T47D (cell line): ENCODE data around the gene FXN.
A peak's percentile ranks its signal among the peaks of the same experiment; 100 is the strongest.
"Not testable (repeated sequence)": the region's sequence is repeated elsewhere in the genome, so short reads cannot be mapped to it uniquely, and the experiment has no call there.

ENCODE experiments used
- DNase-seq, 2 experiments: peaks; one replicate each; pipeline versions ENCODE4 v3.0.0 to v3.0.0-alpha.2; 2011 to 2012; ENCODE audit warnings: low read depth in 1 of 2, low spot score in 1 of 2
- JUND ChIP-seq: IDR thresholded peaks from 2 replicates; pipeline ENCODE4 v1.6.1; 2012; ENCODE audit warnings: low read depth
- in situ Hi-C: cut with HindIII; loops from 2 replicates; pipeline ENCODE4 v1.10.0; 2016; ENCODE audit warnings: low sequenced_read_pairs, low pct_unique_long_range_greater_than_20kb

The FXN gene

DNA sequence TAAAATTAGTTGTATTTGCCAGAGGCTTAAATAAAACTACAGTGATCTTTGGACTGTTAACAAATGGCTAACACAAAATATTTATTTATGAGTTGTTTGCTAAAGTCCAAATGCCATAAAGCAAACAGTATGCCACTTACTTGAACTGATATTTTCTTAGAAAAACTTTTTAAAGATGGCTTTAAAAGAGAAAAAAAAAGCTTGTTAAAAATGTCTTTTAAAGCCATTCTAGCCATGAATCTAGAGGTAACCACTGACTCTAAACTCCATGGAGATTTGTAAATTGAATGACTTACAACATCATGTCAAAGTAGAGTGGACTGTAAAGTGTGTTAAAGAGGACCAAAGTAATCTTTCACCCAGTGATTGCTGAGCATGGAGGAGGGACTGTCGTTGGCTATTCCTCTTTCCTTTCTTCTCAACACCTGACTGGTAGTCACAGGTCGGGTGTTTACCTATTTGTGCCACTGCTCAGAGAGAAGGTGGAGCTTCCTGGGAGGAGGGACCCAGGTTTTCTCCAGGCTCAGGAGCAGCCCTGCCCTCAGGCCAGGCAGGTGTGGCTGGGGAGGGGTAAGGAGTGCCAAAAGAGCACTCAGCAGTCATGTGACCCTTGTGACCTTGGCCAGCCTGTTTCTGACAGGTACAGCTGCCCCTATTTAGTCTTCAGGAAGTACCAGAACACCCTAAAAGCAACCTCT, 69.4 kb downstream of the FXN start:
- peak; percentile 18 to 85 for DNase-seq
- no peak for TF ChIP-seq JUND
- in situ Hi-C loops, result no loop called here

DNA sequence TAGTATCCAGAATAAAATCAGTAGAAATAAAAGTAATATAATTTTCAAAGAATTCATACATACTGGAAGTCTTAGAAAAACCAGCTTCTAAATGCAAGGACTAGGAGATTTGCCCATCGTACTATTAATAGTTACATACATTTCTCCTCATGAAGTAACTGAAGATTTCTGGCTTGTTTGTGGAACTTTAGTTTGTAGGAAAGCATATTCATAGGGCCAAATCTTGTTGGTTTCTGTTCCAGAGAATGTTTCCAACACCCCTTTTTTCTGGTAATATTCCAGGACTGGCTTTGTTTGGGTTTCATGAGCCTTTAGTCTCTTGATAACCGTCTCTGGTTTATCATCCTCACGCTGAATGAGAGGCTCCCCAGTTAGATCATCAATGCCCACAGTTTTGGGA, 72.2 kb downstream of the FXN start:
- no peak for TF ChIP-seq JUND
- in situ Hi-C loops, result no loop called here

DNA sequence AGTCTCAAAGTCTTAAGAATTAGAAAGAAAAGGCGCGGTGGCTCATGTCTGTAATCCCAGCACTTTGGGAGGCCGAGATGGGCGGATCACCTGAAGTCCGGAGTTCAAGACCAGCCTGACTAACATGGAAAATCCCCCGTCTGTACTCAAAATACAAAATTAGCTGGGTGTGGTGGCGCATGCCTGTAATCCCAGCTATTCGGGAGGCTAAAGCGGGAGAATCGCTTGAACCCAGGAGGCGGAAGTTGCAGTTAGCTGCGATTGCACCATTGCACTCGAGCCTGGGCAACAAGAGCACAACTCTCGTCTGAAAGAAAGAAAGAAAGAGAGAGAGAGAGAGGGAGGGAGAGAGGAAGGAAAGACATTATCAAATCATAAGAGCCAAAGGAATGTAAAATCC, 73.2 kb downstream of the FXN start:
- DNase-seq, in situ Hi-C loops: not testable (repeated sequence)

More for the DNA sequence above, 72.2 kb downstream of the FXN start:
- DNase-seq, result no peak

DNA sequence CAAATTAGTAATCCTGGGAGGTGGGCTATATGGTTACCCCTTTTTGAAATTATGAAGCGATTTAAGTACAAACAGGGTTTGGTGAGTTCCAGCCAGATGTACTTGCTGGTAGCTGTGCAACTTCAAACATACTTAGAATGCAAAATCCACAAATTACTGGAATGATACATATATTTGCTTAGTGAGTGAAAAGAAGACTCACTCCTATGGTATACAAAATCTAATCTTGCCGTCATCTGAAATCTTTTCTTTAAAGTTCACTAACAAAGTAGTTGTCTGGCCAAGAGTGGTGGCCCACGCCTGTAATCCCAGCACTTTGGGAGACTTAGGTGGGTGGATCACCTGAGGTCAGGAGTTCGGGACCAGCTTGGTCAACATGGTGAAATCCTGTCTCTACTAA, 73.6 kb downstream of the FXN start:
- no peak for TF ChIP-seq JUND
- DNase-seq, result no peak
- in situ Hi-C loops, result no loop called here

DNA sequence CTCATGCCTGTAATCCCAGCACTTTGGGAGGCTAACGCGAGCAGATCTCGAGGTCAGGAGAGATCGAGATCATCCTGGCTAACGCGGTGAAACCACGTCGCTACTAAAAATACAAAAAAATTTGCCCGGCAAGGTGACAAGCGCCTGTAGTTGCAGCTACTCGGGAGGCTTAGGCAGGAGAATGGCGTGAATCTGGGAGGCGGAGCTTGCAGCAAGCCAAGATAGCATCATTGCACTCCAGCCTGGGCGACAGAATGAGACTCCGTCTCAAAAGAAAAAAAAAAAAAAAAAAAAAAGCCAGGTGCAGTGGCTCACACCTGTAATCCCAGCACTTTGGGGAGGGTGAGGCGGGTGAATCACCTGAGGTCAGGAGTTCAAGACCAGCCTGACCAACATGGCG, 77.1 kb downstream of the FXN start:
- DNase-seq, in situ Hi-C loops: not testable (repeated sequence)

DNA sequence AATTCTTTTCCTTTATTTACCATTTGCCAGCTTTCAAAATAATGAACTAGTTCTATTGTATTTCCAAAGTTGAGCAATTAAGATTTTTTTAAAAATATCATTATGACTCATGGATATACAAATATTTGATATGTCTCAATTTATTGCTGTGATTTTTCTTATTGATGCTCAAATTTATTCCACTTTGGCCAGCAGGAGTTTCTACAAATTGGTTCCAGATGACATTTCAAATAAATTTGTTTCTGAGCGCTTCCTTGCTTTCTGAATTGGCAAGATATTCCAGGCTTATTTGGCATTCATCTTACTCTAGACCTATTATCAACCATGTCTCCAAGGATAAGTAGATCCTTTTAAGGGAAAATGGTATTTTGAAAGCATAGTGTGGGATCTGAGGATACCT, 80.1 kb downstream of the FXN start:
- in situ Hi-C loops, result no loop called here
- no peak for DNase-seq
- no peak for TF ChIP-seq JUND

- in situ Hi-C loops, result no loop called here
Measured at GRCh38 chr9:69118656-69119055, 83.1 kb downstream of the FXN start.

DNA sequence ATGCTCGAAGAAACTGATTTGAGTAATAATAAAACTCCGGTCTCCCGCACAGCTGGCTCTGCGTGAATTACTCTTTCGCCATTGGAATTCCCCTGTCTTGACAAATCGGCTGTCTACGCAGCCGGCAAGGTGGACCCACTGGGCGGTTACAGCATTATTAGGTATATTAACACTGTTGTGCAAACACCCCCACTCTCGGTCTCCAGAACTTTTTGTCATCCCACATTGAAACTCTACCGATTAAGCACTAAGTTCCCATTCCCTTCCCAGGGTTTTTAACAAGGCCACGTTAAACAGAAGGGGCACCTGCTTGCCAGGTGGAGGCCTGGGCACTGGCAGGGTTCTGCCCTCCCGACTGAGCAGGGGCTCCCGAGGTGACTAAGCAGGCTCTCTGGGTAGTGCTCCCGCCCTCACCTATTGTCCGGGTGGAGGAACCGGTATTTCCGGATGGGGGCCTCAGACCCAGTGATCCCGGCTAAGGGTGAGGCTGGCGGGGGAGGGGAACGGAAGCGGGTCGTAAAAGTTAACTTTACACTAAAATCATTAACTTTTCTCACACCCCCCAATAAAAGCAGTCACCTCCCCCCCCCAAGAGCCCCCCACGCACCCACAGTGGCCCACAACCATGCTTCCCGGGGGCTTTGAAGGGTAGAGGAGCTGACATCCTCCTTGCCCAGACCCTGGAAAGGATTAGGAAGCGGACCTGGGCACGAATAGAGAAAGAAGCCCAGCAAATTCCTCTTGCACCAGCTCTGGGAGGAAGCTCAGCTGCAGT, 85.0 kb downstream of the FXN start:
- DNase-seq, result peak; percentile 76 to 94
- in situ Hi-C loops, result no loop called here
- TF ChIP-seq JUND, result 0 out of 2 replicates have a peak, but pooled peaks have one; percentile 17

More at GRCh38 chr9:69118656-69119055, 83.1 kb downstream of the FXN start:
- DNase-seq, result no peak
- no peak for TF ChIP-seq JUND

DNA sequence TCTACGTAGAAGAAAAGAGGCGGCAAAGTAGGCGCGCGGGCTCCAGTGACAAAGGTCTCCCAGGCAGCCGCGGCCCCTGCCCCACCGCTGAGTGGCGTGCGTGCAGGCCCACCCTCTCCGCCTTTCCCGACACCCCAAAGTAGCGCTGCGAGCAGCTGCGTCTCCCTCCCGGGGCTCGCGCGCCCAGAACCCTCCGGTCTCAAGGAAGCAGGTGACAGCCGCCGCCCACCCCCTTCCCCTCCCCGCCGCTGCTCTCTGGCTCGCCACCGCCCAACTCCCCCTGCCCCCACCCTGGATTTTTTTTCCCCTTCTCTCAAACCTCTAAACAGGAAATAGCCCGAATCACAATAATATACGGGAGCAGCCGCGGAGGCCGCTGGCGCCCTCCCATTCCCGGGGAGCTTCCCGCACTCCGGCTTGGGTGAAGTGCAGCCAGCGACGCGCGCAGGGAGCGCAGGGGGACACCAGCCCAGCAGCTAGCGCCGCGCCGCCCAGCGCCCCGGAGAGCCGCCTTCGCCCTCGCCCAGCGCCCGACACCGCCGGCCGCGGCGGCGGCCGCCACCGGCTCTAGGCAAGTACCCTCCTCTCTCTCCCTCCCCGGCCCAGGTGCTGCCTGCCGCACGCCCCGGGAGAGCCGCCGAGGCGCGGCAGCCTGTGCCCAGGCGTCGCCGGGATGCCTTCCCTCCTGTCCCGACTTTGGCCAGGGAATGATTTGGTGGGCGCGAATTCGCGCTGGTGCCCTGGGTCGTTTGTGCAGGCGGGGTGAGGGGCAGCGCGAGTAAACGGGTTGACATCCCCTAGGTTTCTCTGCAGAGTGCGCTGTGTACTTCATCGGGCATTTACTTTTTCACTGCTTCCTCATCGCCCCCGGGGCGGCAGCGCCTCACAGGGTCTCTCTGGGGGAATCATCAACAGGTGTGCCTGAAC, 85.9 kb downstream of the FXN start:
- TF ChIP-seq JUND, result no peak
- in situ Hi-C loops, result no loop called here
- peak; percentile 23 to 53 for DNase-seq

- in situ Hi-C loops, result no loop called here
- TF ChIP-seq JUND, result no peak
- peak; percentile 42 to 68 for DNase-seq
Measured at GRCh38 chr9:69122082-69122548, 86.6 kb downstream of the FXN start.

- DNase-seq, result peak; percentile 17 to 70
- TF ChIP-seq JUND, result no peak
- in situ Hi-C loops, result no loop called here
Measured at GRCh38 chr9:69122549-69123141, 87.1 kb downstream of the FXN start.
